Suppressor macrophage (primary cell): ENCODE data around the gene TELO2.

Experiments
- DNase-seq, 4 experiments: peaks; one replicate each; pipeline ENCODE4 v3.0.0-alpha.2; 2020 to 2022

The TELO2 gene

DNA sequence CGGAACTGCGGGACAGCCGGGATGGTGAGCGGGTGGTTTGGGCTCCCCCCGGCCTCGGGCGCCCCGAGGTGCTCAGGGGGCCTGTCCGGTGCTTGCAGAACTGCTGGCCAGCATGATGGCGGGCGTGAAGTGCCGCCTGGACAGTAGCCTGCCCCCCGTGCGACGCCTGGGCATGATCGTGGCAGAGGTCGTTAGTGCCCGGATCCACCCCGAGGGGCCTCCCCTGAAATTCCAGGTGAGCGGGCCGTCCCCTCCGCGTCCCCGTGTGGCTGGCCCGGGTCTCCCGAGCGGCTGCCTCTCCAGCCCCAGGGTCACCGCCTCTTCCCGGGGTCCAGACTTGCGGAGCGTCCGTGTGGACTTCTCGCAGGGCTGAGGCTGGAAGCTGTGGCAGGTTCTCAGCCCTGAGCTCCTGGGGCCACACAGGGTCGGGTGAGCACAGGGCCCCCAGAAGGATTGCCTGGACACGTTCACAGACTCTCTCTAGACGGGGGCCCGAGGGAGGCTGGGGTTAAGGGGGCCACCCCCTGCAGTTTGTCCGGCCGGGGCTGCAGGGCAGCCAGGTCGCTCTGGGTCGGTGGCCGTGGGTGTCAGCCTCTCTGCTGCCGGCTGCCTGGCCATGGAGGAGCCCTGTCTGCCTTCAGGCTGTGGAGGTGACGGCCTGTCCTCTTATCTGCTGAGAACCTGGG lies 7.4 kb downstream of the TELO2 start:
- DNase-seq: no peak

DNA sequence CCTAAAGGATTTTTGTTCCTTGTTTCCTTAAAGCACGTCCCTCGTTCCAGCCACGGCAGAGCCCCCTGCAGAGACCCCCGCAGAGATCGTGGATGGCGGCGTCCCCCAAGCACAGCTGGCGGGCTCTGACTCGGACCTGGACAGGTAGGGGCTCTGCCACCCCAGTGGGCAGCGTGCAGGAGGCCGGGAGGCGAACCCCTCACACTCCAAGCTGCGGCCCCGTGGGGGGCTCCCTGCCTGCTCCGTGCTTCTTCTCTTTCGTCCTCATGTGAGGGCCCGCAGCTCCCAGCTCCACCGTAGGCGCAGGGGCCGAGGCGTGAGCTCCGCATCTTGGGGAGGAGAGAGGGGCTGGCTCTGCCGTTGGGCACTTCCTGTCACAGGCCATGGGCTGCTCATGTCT lies 8.5 kb downstream of the TELO2 start:
- no peak for DNase-seq

DNA sequence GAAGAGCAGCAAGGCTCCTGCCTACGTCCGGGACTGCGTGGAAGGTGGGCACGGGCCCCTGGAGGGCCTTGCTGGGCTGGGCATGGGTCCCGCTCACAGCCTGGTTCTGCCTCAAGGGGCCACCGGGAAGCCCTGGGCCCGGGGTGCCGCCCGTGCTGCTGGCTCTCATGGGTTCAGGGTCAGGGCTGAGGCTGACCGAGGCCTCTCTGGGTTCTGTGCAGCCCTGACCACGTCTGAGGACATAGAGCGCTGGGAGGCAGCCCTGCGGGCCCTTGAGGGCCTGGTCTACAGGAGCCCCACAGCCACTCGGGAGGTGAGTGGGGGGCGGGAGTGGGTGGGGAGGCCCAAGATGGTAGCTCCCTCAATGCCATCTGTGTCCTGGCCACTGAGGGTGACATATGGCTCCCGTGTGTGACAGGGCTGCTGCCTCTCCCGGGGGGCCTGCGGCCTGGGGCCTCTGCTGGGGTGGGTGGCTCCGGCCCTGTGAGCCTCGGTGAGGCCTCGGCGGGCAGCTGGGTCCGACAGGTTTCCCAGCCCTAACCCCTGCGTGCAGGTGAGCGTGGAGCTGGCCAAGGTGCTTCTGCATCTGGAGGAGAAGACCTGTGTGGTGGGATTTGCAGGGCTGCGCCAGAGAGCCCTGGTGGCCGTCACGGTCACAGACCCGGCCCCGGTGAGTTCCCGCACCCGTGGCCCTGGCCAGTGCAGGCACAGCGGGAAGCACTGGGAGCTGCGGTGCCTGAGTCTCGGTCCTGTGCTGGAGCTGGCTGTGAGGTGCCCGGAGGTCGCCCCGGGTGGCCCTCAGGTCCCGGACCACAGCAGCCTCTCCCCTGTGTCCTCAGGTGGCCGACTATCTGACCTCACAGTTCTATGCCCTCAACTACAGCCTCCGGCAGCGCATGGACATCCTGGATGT lies 9.2 kb downstream of the TELO2 start:
- DNase-seq: no peak

- DNase-seq: no peak
Observed at GRCh38 chr16:1503110-1503955, 10.2 kb downstream of the TELO2 start.

GRCh38 chr16:1505073-1505844 lies 12.1 kb downstream of the TELO2 start:
- DNase-seq: no peak

DNA sequence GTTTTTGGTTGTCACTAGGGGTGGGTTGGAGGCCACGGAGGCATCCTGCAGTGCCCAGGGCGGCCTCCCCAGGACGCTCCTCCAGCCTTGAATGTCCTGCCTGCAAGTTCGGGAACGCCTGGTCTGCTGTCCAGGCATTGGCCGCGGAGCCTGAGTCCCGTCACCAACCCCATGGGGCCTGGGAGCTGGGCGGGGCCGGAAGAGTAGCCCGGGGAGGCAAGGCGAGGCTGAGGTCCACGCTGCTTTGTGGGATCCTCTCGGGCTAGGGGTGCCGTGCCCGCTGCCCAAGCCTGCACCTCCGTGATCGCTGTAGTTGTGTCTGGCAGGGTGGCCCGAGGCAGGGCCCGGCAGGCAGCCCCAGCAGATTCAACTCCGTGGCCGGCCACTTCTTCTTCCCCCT lies 12.8 kb downstream of the TELO2 start:
- no peak for DNase-seq

DNA sequence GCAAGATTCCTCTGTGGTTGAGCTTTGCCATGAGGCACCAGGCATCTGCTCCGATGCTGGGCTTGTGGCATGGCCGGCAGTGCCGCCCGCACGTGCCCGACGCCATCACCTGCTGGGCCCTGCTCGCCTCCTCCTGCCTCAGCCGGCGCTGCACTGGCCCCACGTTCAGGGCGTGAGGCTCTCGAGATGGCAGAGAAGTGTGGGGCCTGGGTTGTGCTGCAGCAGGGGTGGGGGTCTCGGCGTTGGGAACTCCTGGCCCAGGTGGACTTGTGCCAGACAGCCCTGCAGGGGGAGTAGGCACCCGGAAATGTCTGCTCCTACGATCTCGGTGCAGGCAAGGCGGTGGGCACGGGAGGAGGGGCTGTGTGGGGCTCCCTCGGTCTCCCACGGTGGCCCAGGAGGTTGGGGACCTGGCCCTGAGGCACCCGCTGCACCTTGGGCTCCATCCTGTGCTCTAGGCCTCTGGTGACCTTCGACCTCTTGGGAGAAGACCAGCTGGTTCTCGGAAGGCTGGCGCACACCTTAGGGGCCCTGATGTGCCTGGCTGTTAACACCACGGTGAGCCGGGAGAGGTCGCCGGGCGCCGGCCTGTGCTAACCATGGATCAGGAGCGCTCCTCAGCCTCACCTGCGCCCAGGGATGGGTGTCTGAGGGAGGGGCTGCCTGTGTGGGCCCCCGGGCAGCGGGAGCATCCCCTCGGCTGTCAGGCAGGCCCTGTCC lies 13.5 kb downstream of the TELO2 start:
- DNase-seq: no peak

GRCh38 chr16:1508494-1509187 lies 15.5 kb downstream of the TELO2 start:
- DNase-seq: peak in 1 of 4 experiments; percentile 25

- DNase-seq: no peak
Observed at GRCh38 chr16:1509307-1510221, 16.4 kb downstream of the TELO2 start.

DNA sequence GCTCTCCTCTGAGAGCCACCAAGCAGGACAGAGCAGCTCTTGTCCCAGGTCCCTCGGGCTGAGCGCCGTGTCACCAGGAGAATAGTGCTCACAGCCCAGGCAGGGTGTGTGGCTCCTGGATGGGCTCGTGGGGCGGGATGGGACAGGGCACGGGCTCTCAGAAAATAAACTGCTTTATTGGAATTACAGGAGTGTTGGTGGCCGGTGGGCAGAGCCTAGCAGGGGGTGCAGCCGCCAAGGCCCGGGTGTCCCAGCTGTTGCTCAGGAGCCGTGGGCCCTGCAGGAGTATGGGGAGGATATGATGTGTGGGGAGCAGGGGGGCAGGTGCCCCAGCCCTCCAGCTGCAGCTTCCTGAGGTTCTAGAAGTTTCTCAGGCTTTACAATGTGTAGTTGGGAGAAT lies 17.1 kb downstream of the TELO2 start:
- no peak for DNase-seq

DNA sequence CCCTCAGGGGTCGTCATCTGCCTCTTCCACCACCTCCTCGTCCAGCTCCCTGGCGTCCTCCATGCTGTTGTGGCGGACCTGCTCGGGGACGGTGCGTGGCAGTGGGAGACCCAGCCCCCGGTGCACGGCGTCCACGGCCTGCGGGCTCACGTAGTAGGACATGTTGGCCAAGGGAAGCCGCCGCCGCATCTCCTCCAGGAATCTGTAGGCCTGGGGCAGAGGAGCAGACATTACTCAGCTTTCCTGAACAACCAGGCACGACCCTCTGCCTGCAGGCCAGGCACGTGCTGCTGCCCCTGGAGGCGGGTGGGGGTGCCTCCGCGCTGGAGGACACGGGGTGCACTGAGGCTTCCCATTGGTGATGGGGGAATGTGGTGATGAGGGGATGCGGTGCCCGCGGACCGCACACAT lies 17.8 kb downstream of the TELO2 start:
- DNase-seq: no peak

GRCh38 chr16:1511662-1512569 lies 18.8 kb downstream of the TELO2 start:
- DNase-seq: no peak

DNA sequence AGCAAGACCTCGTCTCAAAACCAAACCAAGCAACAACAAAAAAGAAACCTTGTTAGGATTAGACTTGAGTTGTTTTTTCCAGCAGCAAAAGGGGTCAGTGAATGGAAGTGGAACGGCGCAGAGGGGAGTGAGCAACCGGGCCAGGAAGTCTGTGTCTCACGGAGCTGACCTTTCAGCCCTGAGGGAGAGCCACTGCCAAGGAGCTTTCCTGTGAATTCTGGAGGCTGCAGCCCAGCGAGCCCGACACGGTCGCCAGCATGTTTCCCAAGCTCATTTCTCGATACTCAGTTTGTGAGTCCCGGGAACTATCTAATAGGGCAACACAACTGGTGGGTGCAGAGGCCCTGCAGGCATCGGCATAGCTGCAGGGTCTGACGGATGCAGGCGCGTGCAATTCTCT lies 19.6 kb downstream of the TELO2 start:
- DNase-seq: no peak

DNA sequence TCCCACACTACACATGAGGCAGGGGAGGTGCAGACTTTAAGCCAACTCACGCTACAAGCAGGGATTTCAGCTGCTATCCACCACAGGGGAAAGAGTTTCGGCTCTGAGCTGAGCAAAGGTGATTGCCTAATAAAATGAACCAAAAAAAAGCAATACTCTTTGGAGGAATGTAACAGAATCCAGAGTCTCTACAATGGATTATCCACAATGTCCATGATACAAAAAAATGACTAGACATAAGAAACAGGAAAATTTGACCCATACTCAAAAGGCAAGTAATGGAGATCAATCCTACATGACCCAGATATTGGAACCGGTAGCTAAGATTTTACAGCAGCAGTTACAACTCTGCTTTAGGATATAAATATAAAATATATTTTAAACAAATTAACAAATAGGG lies 21.3 kb downstream of the TELO2 start:
- no peak for DNase-seq

GRCh38 chr16:1518626-1519135 lies 25.5 kb downstream of the TELO2 start:
- DNase-seq: no peak

GRCh38 chr16:1519831-1520230 lies 26.7 kb downstream of the TELO2 start:
- DNase-seq: no peak

DNA sequence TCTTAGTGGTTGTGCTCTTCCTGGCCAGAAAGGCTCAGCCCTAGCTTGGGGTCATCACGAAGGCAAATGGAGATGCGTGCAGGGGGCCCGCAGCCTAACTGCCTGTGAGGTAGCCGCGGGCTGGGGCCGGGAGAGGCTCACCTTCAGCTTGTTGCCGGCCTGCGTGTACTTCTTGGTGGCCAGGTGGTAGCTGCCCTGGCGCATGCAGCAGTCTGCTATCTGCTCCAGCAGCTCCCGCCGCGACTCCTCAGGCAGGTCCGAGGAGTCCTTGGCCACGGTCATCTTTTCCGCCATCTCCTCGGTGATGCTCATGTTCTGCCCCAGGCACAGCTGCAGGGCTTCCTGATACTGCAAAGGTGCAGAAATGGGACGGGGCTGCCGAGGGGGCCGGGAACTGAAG lies 27.3 kb downstream of the TELO2 start:
- DNase-seq: no peak

DNA sequence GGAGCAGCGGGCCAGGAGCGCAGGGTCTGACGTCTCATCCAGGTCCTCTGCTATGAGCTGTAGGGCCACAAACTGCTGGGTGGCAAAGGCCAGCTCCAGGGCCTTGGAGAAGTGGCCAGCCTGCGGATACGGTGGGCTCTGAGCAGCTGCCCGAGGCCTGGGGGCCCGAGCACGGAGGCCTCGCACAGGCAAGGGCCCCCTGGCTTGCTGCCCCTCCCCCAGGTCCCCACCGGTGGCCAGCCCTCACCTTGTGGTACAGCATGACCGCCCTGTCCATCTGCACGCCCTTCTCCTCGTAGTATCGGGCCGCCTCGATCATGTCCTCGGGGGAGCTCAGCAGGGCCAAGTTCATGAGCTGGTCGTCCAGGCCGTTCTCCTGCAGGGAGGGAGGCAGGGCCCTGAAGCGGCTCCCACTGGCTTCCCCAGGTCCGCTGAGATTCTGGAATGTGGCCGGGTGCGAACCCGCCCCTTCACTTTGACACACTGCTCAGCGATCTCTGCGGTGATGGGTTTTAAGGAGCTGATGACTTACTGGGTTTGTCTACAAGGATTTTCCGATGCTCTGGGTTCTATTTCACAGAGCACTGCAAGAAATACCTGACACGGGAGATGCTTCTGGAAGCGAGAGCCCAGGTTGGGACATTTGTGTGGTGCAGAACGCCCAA lies 30.6 kb downstream of the TELO2 start:
- DNase-seq: no peak
